ENCODE data around the gene PSMB11. TPM values are rescaled to one million over a fixed set of nuclear protein-coding genes. Genes with fewer than 3 reads are reported as not detected.

Gene PSMB11, protein sequence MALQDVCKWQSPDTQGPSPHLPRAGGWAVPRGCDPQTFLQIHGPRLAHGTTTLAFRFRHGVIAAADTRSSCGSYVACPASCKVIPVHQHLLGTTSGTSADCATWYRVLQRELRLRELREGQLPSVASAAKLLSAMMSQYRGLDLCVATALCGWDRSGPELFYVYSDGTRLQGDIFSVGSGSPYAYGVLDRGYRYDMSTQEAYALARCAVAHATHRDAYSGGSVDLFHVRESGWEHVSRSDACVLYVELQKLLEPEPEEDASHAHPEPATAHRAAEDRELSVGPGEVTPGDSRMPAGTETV
- total RNA-seq = not detected in 2 replicates

GRCh38 chr14:23042162-23042965 lies at the start of gene PSMB11:
Gene PSMB11, plus strand, starts transcription at chr14:23042212. Its CDS starts 14 bp downstream, at chr14:23042226.

GRCh38 chr14:23009939-23010726 lies 31.9 kb upstream of the PSMB11 start, which contains the start of gene C14orf93:
Gene C14orf93, minus strand, starts transcription at chr14:23010143. Its CDS starts 11,120 bp downstream, at chr14:22999023.

GRCh38 chr14:23034498-23035302 lies 7.3 kb upstream of the PSMB11 start, which contains the start of gene PSMB5:
Gene PSMB5, minus strand, starts transcription at chr14:23034900. Its CDS starts 19 bp downstream, at chr14:23034881.

DNA sequence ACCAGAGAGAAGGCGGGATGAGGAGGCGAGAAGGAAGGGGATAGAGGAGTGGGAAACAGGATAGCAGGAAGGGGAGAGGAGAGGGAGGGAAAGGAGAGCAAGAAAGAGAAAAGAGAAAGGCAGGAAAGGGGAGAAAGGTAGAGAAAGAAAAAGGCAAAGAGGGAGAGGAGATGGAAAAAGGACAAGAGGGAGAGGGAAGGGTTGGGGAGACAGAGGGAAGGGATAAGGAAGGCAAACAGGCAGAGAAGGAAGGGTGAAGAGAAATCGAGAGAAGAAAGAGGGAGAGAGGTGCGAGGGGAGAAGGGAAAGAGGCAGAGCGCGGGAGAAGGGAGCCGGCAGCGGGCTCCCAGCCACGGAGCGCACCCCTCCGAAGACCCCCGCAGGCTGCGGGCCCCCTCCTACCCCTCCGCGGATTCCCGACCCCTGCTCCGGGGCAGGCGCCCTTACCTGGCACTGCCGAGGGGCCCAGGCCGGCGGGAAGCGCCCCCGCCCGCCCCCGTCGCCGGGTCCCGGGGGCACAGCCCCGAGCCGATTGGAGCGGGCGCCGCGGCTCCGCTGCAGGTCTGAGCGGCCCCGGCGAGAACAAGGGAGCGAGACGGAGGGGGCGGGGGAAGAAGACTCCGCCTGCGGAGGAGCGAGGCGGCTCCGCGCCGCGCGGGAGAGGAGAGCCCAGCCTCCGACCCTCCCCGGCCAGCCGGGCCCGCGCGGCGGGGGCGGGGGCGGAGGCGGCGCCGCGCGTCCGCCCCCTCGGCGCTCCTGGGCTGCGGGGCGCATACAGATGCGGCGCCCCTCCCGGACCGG lies 15.1 kb downstream of the PSMB11 start, which contains the start of gene CDH24:
TSS of gene CDH24 (minus strand) at position 565 of the 801 bp plus-strand sequence. CDS start 1,787 bp downstream, outside the sequence.

Other genes starting within 250 kb of the PSMB11 start
- gene SLC7A7, start 226.8 kb upstream of the PSMB11 start, total RNA-seq = 12.2 and 12.6 TPM in 2 replicates
- 226 and 283 TPM in 2 replicates for gene MRPL52, start 212.3 kb upstream of the PSMB11 start, total RNA-seq
- 238 and 246 TPM in 2 replicates for gene MMP14, start 205.6 kb upstream of the PSMB11 start, total RNA-seq
- gene LRP10, start 170.5 kb upstream of the PSMB11 start, total RNA-seq = 108 and 118 TPM in 2 replicates
- gene REM2, start 159.0 kb upstream of the PSMB11 start, total RNA-seq = 0.27 TPM in 1 of 2 replicates, not detected in the other
- gene RBM23, start 123.1 kb upstream of the PSMB11 start, total RNA-seq = 56.8 and 79.5 TPM in 2 replicates
- 71.5 and 73.8 TPM in 2 replicates for gene PRMT5, start 112.8 kb upstream of the PSMB11 start, total RNA-seq
- 61.1 and 74.4 TPM in 2 replicates for gene HAUS4, start 85.1 kb upstream of the PSMB11 start, total RNA-seq
- gene AJUBA, start 59.7 kb upstream of the PSMB11 start, total RNA-seq = 44.1 and 45.2 TPM in 2 replicates
- gene C14orf93, start 32.1 kb upstream of the PSMB11 start, total RNA-seq = 5.8 and 8.2 TPM in 2 replicates
- 359 and 397 TPM in 2 replicates for gene PSMB5, start 7.3 kb upstream of the PSMB11 start, total RNA-seq
- gene CDH24, start 15.3 kb downstream of the PSMB11 start, total RNA-seq = 11.5 and 16.7 TPM in 2 replicates
- 65.8 and 66.5 TPM in 2 replicates for gene ACIN1, start 52.9 kb downstream of the PSMB11 start, total RNA-seq
- 32.6 and 57.0 TPM in 2 replicates for gene C14orf119, start 53.3 kb downstream of the PSMB11 start, total RNA-seq
- not detected in 2 replicates for gene CIROP, start 62.8 kb downstream of the PSMB11 start, total RNA-seq
- not detected in 2 replicates for gene CEBPE, start 77.0 kb downstream of the PSMB11 start, total RNA-seq
- gene SLC7A8, start 141.4 kb downstream of the PSMB11 start, total RNA-seq = not detected in 2 replicates
- not detected in 2 replicates for gene RNF212B, start 195.7 kb downstream of the PSMB11 start, total RNA-seq
- 5.9 and 6.7 TPM in 2 replicates for gene HOMEZ, start 243.9 kb downstream of the PSMB11 start, total RNA-seq